HG03108 (cell line): ENCODE data around the gene SCFD2.
A peak's percentile ranks its signal among the peaks of the same experiment; 100 is the strongest.
"Not testable (repeated sequence)": the region's sequence is repeated elsewhere in the genome, so short reads cannot be mapped to it uniquely, and the experiment has no call there.

Source experiments
- ATAC-seq: cut with Tn5 transposase; IDR thresholded peaks from one replicate; pipeline ENCODE4 v1.9.1; 2021; ENCODE audit warnings: moderate library complexity; ENCODE audit not compliant: unreplicated experiment

SCFD2 gene

DNA sequence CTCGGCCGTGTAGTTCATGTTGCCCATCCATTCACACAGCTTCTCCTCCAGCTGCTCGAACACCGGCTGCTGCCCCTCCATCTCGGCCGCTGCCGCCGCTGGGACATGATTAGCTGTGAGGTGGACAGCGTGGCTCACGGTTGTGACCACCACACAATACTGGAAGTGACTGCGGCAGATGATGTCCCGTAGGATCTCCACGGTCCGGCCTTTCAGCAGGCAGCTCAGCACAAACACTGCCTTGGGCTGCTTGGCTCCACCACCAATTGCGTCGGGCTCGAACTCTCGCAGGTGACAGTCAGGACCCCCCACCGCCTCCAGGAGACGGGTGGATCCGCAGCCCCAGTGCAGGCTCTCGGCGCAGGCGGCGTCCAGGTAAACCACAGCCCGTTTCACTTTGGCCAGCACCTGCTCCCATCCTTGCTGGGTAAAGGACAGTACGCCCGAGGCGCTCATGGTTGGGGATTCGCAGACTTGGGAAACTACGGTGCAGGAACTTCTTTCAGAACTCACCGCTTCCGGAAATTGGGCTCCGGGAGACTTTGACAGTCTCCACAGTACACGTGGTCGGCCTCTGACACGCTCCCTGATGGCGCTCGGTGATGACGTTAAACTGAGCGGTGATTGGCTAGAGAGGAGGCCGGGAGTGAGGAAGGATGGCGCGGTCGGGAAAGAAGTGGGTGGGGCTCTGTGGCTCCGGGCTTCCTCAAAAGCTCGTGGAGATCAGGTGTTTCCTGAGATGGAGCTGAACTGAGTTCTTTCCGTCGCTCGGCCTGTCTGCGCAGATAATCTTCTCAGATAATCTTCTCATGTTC lies at the start of gene SCFD2:
Gene SCFD2 (minus strand): TSS at position 576 of the 815 bp plus-strand sequence.
- peak; percentile 95 for ATAC-seq

DNA sequence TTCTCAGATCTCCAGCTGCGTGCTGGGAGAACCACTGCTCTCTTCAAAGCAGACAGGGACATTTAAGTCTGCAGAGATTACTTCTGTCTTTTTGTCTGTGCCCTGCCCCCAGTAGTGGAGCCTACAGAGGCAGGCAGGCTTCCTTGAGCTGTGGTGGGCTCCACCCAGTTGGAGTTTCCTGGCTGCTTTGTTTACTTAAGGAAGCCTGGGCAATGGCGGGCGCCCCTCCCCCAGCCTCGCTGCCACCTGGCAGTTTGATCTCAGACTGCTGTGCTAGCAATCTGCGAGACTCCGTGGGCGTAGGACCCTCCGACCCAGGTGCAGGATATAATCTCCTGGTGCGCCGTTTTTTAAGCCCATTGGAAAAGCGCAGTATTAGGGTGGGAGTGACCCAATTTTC lies 43.6 kb upstream of the SCFD2 start:
- not testable (repeated sequence) for ATAC-seq

DNA sequence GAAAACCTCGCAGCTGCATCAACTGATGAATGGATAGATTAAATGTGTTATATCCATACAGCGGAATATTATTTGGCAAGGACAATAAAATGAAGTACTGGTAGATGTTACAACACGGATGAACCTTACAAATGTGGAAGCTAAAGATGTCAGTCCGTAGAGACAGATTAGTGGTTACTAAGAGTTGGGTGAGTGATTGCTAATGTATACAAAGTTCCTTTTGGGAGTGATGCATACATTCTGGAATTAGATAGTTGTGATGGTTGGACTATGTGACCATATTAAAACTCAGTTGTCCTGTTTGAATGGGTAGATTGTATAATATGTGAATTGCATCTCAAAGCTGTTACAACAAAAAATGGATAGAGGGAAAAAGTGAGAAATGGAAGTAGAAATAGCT lies 14.4 kb upstream of the SCFD2 start:
- no peak for ATAC-seq

DNA sequence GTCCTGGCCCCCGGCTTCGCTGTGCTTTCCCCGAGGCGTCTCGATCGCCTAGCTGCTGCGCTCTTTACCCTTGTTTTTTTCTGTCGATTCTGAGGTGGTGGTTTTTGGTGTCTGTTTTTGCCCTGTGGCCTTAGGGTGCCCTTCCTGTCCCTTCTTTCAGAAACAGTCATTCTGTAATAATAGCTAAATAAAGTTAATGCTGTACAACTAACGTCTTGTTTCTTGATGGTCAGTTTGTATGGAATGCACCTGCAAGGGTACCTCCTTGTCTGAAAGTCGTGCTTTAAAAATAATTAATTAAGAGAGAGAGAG lies 12.3 kb upstream of the SCFD2 start:
- peak; percentile 37 for ATAC-seq

DNA sequence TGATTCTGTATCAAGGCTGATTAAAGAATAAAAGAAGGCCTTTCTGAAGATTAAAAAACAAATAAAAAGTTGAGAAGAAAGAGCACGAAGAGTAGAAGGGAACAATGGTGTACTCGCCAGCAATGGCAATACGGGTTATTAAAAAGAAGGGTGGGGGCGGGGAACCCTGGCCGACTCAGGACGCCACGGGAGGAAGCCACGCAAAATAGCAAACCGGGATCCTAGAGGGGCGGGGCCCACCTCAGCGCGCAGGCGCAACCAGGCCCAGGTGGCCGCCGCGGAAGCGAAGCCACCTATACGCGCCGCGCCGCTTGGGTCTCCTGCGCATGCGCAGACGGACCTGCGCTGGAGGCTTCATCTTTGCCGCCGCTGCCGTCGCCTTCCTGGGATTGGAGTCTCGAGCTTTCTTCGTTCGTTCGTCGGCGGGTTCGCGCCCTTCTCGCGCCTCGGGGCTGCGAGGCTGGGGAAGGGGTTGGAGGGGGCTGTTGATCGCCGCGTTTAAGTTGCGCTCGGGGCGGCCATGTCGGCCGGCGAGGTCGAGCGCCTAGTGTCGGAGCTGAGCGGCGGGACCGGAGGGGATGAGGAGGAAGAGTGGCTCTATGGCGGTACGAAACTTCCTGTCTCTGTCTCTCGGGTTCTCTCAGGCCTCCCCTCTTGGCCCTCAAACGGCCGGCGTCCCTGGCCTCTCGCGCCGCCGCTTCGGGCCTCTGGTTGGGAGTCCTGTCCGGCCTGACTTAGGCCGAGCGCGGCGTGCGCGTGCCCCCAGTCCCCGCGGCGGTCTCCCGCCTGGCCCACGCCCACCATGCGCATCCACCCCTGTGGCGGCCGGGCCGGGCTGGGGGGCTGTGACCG lies 11.7 kb upstream of the SCFD2 start, which contains the start of gene FIP1L1:
Gene FIP1L1 (plus strand): TSS at position 323 of the 852 bp plus-strand sequence. CDS start 198 bp downstream, at position 521.
- peak; percentile 89 for ATAC-seq

DNA sequence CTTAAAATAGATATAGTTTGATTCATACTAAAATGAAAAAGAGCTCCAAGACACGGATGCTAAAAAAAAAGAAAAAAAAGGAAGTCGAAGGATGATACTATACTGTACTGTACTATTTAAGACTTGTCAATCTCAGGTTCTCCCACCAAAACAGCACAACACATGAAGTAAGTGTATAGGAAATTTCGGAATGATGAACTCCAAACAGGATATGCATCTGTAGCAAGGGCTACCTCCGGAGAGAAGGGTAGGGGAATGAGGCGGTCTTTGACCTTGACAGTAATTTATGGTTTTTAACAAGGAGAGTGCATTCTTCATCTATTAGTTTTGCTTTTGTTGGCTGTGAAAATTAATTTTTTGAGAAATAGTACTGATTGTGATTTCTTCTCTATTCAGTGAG lies 11.0 kb upstream of the SCFD2 start:
- no peak for ATAC-seq

DNA sequence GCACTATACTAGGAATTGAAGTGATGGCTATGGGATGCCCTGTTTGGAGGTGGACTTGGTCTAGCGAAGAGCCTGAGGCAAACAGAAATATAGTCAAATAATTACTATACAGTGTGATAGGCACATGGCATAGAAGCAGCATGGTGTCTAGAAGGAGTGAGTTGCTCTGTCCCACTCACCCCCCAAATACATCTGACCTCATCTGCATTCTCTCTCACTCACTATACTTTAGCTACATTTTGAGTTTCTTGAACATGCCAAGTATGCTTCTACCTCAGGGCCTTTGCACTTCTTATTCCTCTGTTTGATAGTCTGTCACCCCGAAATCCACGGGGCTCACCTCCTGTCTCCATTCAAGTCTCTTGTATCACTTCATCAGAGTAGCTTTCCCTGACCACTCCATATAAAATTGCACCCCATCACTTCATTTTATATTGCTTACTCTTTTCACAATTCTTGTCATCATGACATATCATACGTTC lies 9.0 kb upstream of the SCFD2 start:
- ATAC-seq, result no peak

DNA sequence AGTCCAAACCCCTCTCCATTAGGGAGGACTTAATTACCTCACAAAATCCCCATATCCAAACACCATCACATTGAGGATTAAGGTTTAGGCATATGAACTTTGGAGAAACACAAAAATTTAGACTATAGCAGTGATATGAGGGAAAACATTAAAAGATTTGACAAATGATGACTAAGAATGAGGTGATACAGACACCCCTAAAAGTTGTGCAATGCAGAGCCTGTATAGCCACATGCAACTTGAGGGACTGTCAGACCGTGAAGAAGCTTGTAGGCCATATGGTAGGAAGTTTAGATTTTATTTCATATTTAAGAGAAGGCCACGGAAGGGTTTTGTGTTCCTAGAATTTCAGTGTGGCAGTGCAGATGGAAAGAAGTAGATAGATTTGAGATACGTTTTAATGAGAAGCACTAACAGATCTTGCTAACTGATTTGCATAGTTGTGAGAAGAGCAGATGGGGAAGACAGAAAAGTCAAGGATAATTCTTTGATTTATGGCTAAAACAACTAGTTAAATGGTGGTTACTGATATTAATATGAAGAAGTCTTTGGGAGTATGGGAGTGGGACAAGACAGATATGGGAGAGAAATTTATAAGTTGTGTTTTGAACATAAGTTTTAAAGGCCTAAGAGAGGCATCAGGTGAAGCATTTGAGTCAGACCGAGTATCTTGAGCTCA lies 6.1 kb upstream of the SCFD2 start:
- no peak for ATAC-seq

DNA sequence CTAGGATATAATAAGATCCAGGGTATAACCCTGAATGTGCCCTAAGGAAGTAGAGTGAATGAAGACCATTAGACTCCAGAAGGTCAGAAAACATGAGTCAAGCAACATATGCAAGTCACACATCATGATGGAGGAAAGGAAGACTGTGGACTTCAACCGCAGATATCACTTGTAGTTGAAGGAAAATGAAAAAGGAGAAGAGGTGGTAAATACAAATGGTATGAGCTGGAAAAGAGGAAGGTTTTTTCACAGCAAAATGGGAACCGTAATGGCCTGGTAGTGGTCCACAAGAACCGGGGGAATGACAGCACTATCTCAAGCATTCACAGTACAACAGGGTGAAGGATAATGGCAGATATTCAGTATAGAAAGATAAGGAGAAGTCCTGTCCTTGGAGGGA lies 5.2 kb upstream of the SCFD2 start:
- no peak for ATAC-seq

DNA sequence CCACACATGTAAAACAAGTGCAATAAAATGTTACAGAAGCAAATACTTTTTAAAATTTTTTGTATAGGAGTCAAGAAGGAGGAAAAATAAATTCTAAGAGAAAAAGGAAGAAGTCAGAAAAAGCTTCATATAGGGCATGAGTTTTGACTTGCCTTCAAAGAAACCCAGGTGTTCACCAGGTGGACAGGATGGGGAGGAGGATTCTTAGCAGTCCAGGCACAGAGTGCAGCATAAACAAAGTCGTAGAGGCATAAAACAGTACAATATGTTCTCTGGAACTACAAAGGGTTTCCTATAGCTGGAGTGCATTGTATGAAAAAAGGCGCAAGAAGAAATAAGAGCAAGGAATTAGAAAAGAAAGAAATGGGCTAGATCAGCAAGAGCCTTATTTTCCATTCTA lies 1.9 kb upstream of the SCFD2 start:
- ATAC-seq, result no peak

DNA sequence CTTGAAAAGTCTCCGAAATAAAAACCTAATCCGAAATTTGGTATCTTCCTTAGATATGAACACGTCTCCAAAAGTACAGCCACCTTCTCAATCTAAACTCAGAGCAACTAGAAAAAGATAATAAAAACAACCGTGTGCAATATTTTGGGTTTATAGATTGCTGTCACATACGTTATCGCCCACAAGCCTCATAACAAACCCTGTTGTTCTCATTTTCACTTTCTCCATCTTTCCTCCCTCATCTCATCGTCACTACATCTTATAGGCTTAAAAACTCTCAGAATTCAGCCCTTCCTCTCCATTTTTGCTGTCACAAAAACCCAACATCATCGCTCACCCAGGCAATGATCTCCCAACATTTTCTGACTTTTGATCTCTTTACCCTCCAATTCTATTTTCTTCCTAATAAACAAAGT lies 448 bp upstream of the SCFD2 start:
- no peak for ATAC-seq

DNA sequence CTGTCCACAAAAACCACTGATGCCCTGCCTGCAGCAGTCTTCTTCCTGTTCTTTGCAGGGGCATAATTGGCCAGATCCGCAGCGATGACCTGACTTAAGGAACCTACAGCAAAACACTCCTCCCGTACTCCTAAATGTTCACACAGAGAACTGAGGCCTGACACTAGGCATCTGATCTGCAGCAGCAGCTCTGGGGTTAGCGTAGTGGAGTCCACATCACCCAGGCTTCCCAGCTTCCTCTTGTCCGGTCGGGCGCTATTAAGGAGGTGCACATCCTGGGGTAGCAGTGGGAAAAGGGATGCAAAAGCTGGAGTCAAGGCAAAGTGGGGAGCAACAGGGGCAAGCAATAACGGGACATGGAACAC lies 758 bp downstream of the SCFD2 start:
- peak; percentile 6 for ATAC-seq

DNA sequence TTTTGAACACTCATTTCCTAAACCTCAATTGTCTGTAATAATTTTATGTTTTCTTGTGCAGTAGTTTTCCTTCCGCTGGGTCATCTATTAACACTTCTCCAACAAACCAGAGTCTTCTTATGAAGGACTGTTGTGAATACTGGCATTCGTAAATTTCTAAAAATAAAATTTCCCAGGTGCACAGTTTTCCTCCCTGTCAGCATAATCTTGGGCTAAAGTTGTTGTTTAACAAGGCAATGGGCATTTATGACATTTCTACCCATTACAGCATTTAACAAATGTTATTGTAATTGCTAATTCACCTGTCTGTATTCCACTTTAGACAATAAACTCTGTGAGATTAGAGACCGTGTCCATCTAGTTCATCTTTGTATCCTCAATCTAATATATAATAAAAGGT lies 1.2 kb downstream of the SCFD2 start:
- no peak for ATAC-seq

DNA sequence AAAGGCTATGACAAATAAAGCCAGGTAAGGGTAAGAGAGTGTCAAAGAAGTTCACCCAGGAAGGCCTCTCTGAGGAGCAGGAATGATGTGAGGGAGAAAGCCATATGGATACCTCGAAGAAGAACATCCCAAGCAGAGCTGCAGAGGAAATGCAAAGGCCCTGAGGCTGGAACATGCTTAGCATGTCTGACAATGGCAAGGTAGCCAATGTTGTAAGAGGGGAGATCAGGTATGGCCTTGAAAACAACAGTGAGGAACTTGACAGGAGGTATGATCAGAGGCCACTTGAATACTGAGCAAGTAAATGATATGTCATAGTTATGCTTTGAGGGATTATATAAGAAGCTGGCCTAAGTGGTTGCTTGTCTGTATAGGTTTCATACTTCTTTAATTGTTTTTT lies 3.8 kb downstream of the SCFD2 start:
- no peak for ATAC-seq

DNA sequence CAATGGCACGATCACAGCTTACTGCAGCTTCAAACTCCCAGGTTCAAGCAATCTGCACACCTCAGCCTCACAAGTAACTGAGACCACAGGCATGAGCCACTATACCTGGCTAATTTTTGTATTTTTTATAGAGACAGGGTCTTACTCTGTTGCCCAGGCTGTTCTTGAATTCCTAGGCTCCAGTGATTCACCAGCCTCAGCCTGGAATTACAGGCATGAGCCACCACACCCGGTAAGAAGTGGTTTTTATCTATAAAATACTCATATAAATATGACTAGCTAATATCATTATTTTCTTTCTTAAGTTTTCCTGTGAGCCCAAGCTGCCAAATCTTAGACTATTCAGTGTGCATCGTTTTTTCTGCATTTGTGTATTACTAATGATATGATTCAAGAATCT lies 4.4 kb downstream of the SCFD2 start:
- ATAC-seq, result no peak

DNA sequence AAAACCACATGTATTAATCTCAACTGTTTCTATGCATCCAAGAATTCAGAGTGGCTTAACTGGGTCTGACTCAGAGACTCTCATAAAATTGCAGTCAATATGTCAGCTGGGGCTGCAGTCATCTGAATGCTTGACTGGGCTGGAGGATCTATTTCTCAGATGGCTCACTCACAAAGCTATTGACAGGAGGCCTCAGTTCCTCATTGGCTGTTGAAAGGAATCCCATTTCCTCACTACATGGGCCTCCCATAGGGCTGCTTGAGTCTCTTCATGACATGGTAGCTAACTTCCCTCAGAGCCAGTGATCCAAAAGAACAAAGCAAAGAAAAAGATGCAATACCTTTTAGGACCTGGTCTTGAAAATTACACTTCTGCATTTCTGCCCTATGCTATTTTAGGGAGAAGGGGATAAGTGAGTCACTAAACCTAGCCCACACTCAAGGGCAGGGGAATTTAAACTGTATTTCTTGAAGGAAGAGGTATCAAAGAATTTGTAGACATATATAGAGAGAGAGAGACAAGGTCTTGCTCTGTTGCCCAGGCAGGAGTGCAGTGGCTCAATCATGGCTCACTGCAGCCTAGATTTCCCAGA lies 9.8 kb downstream of the SCFD2 start:
- ATAC-seq, result no peak

DNA sequence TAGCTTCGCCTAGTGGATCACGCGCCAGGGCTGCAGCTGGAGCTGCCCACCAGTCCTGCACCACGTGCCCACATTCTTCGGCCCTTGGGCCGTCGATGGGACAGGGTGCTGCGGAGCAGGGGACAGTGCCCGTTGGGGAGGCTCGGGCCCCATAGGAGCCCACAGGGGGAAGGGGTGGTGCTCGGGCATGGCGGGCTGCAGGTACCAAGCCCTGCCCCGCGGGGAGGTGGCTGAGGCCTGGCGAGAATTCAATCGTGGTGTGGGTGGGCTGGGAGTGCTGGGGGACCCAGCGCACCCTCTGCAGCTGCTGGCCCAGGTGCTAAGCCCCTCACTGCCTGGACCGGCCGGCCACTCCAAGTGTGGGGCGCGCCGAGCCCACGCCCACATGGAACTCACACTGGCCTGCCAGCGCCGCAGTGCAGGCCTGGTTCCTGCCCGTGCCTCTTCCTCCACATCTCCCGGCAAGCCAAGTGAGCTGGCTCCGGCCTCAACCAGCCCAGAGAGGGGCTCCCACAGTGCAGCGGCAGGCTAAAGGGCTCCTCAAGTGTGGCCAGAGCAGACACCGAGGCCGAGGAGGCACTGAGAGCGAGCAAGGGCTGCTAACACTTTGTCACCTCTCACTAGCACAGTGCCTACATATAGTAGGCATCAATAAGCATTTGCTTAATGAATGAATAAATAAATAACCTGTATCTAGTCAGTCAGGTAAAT lies 11.7 kb downstream of the SCFD2 start:
- no peak for ATAC-seq

DNA sequence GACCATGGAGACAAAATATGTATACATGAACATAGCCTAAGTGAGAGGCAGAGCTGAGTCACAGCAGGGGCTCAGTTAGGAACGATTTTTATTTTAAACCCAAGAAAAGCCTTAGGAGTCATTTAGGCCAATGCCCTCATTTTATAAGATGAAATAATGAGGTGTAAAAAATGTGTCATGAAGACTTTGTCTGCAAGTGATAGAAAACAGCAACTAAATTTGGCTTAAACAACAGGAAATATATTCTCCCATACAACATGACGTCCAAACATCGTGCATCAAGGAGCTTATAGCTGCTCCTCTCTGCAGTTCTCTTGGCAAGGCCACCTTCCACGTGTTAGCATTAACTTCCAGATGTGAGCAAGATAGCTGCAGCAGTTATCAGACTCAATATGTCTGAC lies 16.8 kb downstream of the SCFD2 start:
- ATAC-seq, result no peak

DNA sequence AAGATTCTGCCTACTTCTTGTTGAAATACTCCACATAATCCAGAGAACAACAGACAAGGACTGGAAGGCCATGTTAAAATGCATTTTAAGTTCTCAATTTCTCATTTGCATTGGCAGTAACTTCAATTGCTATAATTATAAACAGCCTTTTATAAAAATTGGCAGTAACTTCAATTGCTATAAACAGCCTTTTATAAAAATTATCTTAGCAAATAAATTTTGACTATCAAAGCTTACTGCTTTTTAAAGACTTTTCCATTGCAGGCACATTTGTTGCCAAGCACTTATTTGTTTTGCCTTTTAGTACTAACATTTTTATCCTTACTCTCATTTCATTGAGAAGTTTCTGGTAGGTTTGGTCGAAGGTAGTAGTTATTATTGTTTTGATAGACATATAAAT lies 17.8 kb downstream of the SCFD2 start:
- no peak for ATAC-seq
